ENCODE results near the gene BMP6. TPM values are rescaled to one million over a fixed set of nuclear protein-coding genes. Genes with fewer than 3 reads are reported as not detected.

BMP6 gene
- total and polyA plus RNA-seq, 12 donors, result 0.59 to 4.1 (median 2.6) TPM

DNA sequence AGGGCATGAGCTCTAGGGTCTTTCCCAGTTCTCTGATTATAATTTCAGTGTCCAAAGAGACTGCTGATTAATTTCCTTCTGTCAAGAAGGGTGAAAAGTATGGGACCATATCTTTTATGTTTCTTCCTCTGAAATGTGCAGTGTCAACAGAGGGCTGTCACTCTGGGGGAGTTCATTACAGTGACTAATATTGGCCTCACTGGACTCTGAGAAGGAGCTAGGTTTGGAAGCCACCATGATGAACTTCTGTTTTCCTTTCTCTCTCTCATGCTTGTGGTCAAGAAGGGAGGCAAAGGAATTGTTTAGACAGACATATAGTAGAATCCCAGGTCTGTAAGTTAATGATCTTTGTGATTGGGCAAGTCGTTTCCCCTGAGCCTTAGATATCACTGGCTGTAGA is 41.8 kb upstream of the BMP6 start:
- Histone ChIP-seq H3K9me3 (no peaks in the 10 kb centered on the region), H3K4me3 (no peak overlapping the region), H3K27ac (no peak overlapping the region), H3K36me3 (no peaks in the 10 kb centered on the region), H3K27me3 (peaks cover 0 to 47% (median 26%) of the 10 kb centered on the region in 7 donors), H3K4me1 (no peaks in the 10 kb centered on the region)
- WGBS, 2 donors, result 42 to 64% methylated on average over 1 of the region's 1 CpG
- DNase-seq (no peak), ATAC-seq (no peak)
- TF ChIP-seq, protein P1, sequence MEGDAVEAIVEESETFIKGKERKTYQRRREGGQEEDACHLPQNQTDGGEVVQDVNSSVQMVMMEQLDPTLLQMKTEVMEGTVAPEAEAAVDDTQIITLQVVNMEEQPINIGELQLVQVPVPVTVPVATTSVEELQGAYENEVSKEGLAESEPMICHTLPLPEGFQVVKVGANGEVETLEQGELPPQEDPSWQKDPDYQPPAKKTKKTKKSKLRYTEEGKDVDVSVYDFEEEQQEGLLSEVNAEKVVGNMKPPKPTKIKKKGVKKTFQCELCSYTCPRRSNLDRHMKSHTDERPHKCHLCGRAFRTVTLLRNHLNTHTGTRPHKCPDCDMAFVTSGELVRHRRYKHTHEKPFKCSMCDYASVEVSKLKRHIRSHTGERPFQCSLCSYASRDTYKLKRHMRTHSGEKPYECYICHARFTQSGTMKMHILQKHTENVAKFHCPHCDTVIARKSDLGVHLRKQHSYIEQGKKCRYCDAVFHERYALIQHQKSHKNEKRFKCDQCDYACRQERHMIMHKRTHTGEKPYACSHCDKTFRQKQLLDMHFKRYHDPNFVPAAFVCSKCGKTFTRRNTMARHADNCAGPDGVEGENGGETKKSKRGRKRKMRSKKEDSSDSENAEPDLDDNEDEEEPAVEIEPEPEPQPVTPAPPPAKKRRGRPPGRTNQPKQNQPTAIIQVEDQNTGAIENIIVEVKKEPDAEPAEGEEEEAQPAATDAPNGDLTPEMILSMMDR (IDR thresholded peaks at IDR 0.05), result no peak
- intact Hi-C loops (cut with DNase I), result no loop called here

- 62 to 63% methylated on average over 4 of the region's 4 CpGs for WGBS, 2 donors
- no peak overlapping the region for H3K4me3 ChIP-seq
- H3K36me3 ChIP-seq, result no peaks in the 10 kb centered on the region
- H3K4me1 ChIP-seq, result no peaks in the 10 kb centered on the region
- peaks cover 0 to 44% (median 27%) of the 10 kb centered on the region in 7 donors for H3K27me3 ChIP-seq
- TF ChIP-seq, protein P1 (IDR thresholded peaks at IDR 0.05), result no peak
- DNase-seq, result no peak
- no peak overlapping the region for H3K27ac ChIP-seq
- intact Hi-C loops (cut with DNase I), result no loop called here
- no peaks in the 10 kb centered on the region for H3K9me3 ChIP-seq
- ATAC-seq, result no peak
These were observed 41.1 kb upstream of the BMP6 start for GRCh38 chr6:7684843-7685242.

GRCh38 chr6:7685276-7685675 is 40.6 kb upstream of the BMP6 start:
- Histone ChIP-seq H3K4me3 (no peak overlapping the region), H3K4me1 (no peaks in the 10 kb centered on the region), H3K36me3 (no peaks in the 10 kb centered on the region), H3K27ac (no peak overlapping the region), H3K27me3 (peaks cover 0 to 42% (median 31%) of the 10 kb centered on the region in 7 donors), H3K9me3 (no peaks in the 10 kb centered on the region)
- intact Hi-C loops (cut with DNase I), result no loop called here
- TF ChIP-seq, protein P1 (IDR thresholded peaks at IDR 0.05), result no peak
- ATAC-seq, result no peak
- no peak for DNase-seq
- 65 to 68% methylated on average over 1 of the region's 1 CpG for WGBS, 2 donors

DNA sequence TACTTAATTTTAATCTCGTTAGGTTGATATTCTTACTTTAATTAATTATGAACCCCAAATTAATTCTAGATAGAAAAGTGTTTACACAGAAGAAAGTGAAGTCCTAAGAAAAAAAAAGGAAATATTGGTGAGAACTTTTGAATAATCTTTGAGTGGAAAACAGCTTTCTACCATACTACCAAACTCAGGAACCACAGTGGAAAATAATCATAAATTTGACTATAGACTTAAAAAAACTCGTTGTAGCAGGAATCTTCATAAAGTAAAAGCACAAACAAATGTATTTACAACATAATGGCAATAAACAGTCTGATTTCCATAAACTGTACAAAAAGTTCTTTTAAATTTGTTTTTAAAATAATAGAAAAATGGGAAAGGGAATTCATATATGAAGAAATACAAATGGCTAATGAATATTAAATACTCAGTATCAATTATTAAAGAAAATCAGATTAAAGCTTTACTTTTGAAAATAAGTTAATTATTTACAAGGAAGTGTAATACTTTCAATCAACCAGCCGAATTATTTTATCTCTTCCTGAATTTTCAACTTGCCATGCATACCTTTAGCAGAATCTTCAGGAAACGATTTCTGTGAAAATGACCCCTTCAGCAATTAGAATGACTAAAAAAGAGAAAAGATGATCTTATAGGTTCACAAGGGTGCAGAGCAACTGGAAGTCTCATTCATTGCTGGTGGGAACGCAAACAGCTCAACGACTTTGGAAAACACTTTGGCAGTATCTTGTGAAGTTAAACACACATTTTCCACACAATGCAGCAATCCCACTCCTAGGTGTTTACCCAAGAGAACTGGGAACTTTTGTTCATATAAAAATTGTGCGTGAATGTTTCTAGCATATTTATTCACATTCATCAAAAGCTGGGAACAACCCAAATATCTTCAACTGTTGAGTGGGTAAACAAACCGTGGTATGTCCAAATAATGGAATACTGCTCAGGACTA is 38.5 kb upstream of the BMP6 start:
- H3K9me3 ChIP-seq, result no peaks in the 10 kb centered on the region
- WGBS, 2 donors, result 78 to 85% methylated on average over 8 of the region's 8 CpGs
- no peak for ATAC-seq

More for the DNA sequence above, 38.5 kb upstream of the BMP6 start:
- no peak overlapping the region for H3K4me3 ChIP-seq
- H3K4me1 ChIP-seq, result no peaks in the 10 kb centered on the region
- no peak for DNase-seq
- no peak overlapping the region for H3K27ac ChIP-seq
- intact Hi-C loops (cut with DNase I), result no loop called here
- peaks cover 0 to 50% (median 32%) of the 10 kb centered on the region in 7 donors for H3K27me3 ChIP-seq
- TF ChIP-seq, protein P1 (IDR thresholded peaks at IDR 0.05), result no peak
- H3K36me3 ChIP-seq, result no peaks in the 10 kb centered on the region

Measured in heart right ventricle (tissue), 16 donors.